ENCODE results near the gene UROC1.

DNA sequence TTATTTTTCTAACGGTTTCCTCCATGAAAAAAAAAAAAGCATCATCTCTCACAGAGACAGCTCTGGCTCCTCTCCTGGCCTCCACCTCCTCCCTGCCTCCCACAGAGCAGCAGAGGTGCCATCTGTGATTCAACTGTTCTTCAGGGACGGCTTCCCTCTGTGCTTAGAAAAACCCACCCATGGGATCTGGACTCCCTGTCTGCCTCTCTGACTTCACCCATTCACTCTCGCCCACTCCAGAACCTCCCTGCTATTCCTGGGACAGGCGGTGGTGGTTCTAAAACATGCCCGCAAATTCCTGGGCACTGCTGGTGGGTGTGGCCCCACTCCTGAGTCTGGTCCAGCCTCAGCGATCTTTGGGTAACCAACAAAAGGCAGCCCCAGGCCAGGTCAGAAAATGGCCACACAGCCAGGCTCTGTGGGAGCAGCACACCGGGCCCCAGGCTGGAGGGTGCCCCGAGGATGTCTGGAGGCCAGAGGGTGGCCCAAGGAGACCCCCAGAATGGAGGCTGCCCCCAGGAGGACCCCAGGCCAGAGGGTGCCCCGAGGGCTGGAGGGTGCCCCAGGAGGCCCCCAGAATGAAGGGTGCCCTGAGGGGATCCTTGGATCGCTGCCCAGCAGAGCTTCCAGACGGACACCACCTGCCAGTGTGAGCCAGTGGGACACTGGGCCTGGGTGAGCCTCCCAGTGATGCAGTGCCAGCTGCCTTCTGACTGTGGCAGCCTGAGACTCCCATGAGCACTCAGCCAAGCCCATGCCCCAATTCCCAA is 3.7 kb upstream of the UROC1 start:
- TF ChIP-seq FOXP2 (optimal IDR thresholded peaks at IDR 0.05; ENCODE audit: control extremely low read depth, extremely low read length, insufficient read depth) (no peak), EZH2 (IDR thresholded peaks at IDR 0.05) (no peak), POLR2AphosphoS5 (IDR thresholded peaks at IDR 0.05; ENCODE audit: borderline replicate concordance, low read depth, low read length) (no peak)

Measured in SK-N-MC (cell line).